Activated naive CD8-positive, alpha-beta T cell treated with anti-CD3 and anti-CD28 coated beads, Interleukin-2, amount 10 ng/mL, durations not matched to agents 7 days and 5 days (primary cell): ENCODE measurements around the gene CACNG3. TPM values are rescaled to one million over a fixed set of nuclear protein-coding genes. Genes with fewer than 3 reads are reported as not detected.

ENCODE experiments used
- ATAC-seq: fragments of 150-1000 bp; cut with Tn5 transposase; one replicate; pipeline ENCODE4 v1.10.0; 2021; ENCODE audit warnings: low read depth, moderate library complexity
- POLR2A ChIA-PET: fragments of 350-600 bp; sonication (Branson Sonifier 250); formaldehyde crosslinking; loops from one replicate; lab custom pipeline; 2021; ENCODE audit warnings: antibody characterized with exemption; lab: Charles Lee
- DNase-seq: peaks from one replicate; pipeline ENCODE4 v3.0.0; 2021
- H3K27ac Mint-ChIP-seq: one replicate; pipeline ENCODE4 v1.8.0; 2022; ENCODE audit warnings: mild to moderate bottlenecking, mixed read lengths
- H3K27me3 Mint-ChIP-seq: one replicate; pipeline ENCODE4 v1.8.0; 2022; ENCODE audit warnings: mild to moderate bottlenecking, moderate library complexity, mixed read lengths
- H3K36me3 Mint-ChIP-seq: one replicate; pipeline ENCODE4 v1.8.0; 2021; ENCODE audit warnings: mild to moderate bottlenecking, mixed read lengths
- H3K4me1 Mint-ChIP-seq: one replicate; pipeline ENCODE4 v1.8.0; 2021; ENCODE audit warnings: mixed read lengths
- H3K4me3 Mint-ChIP-seq: one replicate; pipeline ENCODE4 v1.8.0; 2022; ENCODE audit warnings: mild to moderate bottlenecking, moderate library complexity, mixed read lengths
- H3K9me3 Mint-ChIP-seq: one replicate; pipeline ENCODE4 v1.8.0; 2021; ENCODE audit warnings: mixed read lengths
- total RNA-seq, 2 experiments: library from RNA; stranded (reverse); gene quantifications; one replicate each; pipeline ENCODE4 v1.2.3, GENCODE V29; 2021

CACNG3 gene
- total RNA-seq, 2 experiments from 2014 or later, result not detected

DNA sequence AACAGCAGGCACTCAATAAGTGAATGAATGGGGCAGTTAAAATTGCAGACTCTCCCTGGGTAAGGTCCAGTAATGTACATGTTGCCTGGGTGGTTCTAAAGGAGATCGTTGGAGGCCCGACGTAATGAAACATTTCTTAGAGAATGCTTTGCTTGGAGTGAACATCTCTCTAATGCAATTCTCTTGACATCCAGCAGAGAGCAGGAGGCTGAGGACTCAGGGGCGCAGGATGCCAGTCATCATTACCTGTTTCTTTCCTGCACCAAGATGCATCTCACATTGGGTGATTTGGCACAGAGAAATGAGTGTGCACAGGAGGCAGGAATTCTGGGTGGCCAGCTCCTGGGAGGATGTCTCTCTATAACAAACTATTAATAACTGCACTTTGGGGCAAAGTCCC lies 152.9 kb downstream of the CACNG3 start:
- no peak overlapping the region for H3K27ac Mint-ChIP-seq
- no peak overlapping the region for H3K4me3 Mint-ChIP-seq
- no peaks in the 10 kb centered on the region for H3K9me3 Mint-ChIP-seq
- no peaks in the 10 kb centered on the region for H3K4me1 Mint-ChIP-seq
- H3K27me3 Mint-ChIP-seq, result peaks cover 5% of the 10 kb centered on the region
- ATAC-seq (no peak), DNase-seq (no peak)
- POLR2A ChIA-PET, result no interaction called here
- no peaks in the 10 kb centered on the region for H3K36me3 Mint-ChIP-seq
